A673 (cell line): ENCODE measurements around the gene MMP8.

ENCODE experiments used
- EZH2 ChIP-seq: fragments of 200-600 bp; sonication (generic); IDR thresholded peaks from 2 replicates; pipeline ENCODE4 v1.6.1; 2017; ENCODE audit warnings: borderline replicate concordance, low read depth, mild to moderate bottlenecking, mixed read lengths, antibody characterized with exemption, low read length; ENCODE audit not compliant: poor library complexity, severe bottlenecking
- TF ChIP-seq, protein P1 (sequence below): fragments of 300-800, 200-600 bp; sonication (generic); conservative IDR thresholded peaks from 2 replicates; pipeline ENCODE4 v1.5.1; 2017; ENCODE audit warnings: low read depth, mild to moderate bottlenecking, antibody characterized with exemption, low read length, moderate library complexity, mixed read lengths

DNA sequence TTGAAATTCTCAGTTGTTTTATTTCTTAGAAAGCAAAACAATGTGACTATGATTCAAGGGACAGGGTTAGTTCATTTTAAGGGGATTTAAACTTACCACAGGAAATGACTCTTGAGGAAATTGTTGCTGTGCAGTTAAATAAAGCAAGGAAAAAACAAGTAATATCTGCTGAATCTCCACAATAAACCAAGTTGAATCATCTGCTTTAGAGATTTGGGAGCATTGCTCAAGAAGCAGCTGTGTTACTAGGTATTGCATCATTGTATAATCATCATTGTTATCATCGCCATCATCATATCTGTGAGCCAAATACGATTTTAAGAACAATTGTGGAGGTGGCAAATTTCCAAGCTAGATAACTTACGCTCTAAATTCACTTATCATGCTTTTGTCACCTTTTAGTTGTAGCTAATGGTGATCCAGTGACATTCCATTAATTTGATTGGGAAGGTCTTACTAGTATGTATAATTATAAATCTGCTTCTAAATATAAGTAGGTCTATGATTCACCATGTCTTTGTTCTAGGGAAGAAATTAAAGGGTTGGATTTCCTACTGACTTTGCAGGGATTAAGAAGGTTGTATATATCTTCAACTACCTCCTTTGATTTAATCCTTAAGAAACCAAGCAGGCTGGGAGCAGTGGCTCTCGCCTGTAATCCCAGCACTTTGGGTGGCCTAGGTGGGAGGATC, 35.7 kb upstream of the MMP8 start:
- TF ChIP-seq, protein P1, sequence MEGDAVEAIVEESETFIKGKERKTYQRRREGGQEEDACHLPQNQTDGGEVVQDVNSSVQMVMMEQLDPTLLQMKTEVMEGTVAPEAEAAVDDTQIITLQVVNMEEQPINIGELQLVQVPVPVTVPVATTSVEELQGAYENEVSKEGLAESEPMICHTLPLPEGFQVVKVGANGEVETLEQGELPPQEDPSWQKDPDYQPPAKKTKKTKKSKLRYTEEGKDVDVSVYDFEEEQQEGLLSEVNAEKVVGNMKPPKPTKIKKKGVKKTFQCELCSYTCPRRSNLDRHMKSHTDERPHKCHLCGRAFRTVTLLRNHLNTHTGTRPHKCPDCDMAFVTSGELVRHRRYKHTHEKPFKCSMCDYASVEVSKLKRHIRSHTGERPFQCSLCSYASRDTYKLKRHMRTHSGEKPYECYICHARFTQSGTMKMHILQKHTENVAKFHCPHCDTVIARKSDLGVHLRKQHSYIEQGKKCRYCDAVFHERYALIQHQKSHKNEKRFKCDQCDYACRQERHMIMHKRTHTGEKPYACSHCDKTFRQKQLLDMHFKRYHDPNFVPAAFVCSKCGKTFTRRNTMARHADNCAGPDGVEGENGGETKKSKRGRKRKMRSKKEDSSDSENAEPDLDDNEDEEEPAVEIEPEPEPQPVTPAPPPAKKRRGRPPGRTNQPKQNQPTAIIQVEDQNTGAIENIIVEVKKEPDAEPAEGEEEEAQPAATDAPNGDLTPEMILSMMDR, result no peak
- TF ChIP-seq EZH2, result no peak
